GM12874 (cell line): Measurements from ENCODE around the gene EXT2.

Experiments used
- TF ChIP-seq, protein P1 (sequence below): IDR thresholded peaks from 2 replicates; pipeline ENCODE4 v1.5.1; 2011; ENCODE audit warnings: low read depth, mild to moderate bottlenecking, control low read depth, low read length, moderate library complexity; ENCODE audit not compliant: insufficient read depth

Gene EXT2

DNA sequence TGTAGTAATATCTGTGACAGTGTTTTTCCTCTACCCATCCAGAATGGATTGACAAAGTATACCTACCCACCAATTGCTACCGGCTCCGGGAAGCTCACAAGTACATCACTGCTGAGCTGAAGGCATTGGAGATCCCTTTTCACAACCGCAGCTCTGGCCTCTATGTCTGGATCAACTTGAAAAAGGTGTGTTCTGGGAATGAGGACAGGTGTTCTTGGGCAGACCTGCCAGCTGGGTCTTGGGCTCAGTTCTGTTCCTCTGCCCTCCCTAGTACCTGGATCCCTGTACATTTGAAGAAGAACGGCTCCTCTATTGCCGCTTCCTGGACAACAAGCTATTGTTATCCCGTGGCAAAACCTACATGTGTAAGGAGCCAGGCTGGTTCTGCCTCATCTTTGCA is 37.2 kb upstream of the EXT2 start:
- TF ChIP-seq, protein P1, sequence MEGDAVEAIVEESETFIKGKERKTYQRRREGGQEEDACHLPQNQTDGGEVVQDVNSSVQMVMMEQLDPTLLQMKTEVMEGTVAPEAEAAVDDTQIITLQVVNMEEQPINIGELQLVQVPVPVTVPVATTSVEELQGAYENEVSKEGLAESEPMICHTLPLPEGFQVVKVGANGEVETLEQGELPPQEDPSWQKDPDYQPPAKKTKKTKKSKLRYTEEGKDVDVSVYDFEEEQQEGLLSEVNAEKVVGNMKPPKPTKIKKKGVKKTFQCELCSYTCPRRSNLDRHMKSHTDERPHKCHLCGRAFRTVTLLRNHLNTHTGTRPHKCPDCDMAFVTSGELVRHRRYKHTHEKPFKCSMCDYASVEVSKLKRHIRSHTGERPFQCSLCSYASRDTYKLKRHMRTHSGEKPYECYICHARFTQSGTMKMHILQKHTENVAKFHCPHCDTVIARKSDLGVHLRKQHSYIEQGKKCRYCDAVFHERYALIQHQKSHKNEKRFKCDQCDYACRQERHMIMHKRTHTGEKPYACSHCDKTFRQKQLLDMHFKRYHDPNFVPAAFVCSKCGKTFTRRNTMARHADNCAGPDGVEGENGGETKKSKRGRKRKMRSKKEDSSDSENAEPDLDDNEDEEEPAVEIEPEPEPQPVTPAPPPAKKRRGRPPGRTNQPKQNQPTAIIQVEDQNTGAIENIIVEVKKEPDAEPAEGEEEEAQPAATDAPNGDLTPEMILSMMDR, result no peak

DNA sequence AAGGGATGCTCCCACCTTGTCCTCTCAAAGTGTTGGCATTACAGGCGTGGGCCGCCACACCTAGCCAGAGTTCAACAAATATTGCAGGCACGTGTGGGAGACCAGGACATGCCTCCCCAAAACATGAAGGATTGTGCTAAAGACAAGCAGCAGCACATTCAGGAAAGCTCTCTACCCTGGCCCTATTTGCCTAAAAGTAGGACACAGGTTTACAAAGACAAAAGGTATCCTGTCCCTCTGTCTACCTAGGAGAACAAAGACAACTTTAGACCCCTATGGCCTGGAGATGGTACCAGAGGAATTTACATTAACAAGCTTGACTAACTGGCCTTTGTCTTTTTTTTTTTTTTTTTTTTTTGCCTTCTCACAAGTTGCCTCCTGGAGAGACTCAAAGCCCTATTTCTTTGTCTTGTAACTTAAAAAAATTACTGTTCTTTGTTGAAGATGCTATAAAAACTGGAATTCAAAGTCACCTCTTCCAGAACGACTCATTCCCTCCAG is 30.3 kb upstream of the EXT2 start:
- TF ChIP-seq, protein P1, result no peak

DNA sequence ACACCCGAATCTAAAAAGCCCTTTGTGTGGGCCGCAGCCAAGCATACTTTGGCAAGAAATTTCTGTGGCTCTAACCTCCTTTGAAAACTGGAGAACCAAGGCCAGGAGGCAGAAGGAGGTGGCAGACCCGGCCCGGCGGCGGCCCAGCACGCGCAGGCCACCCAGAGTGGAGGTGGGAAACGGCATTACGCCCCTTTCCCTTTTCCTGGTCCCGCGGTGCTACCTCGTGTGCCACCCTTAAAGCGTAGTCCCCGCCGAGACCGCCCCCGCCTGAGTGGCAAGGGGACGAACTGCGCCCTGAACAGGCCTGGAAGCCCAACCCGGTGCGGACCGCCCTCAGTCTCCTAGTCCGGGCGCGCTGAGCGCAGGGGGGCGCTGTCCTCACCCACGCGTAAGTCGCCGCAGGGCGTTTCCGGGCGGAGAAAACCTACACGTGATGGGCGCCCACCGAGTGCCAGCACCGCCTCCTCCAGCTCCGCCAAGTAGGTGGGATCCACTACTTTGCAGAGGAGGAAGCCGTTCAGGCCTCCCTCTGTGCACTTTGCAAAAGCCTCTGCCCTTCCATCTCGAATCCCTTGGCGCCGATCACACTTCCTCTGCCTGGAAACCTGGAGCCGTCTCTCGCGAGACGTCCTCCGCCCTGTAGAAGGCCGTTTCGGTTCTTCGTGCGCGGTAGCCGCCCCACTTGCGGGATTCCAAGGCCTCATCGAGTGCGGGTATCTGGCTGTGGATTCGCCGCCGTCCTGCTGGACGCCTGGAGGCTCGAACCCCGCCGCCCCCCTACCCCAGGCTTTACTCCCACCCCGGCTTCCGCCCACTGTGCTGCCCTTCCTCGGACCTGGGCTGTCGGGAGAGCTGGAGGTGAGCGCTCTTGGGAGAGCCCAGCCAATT is 29.4 kb upstream of the EXT2 start, which contains the start of gene ACCS:
Gene ACCS, plus strand, starts transcription at position 430 of the 891 bp plus-strand sequence. CDS start 1,358 bp downstream, outside the sequence.
- TF ChIP-seq, protein P1, result peak; percentile 92

DNA sequence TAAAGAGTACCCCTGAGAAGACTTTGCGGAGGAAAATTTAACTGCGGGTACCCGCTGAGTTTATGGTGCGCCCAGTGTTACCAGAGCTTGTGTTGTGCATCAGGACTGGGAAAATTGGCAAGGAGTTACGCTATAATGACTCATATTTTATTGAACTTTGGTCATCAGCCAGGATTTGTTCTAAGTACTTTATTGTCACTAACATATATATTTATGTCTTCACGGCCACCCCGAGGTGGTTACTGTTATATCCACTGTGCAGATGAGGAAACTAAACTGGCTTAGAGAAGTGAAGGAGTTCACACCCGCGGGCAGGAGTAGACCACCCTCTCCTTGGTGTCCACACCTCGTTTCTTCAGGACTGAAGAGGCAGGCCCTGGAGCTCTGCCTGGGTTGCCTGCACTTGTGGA is 28.7 kb upstream of the EXT2 start:
- TF ChIP-seq, protein P1, result no peak

DNA sequence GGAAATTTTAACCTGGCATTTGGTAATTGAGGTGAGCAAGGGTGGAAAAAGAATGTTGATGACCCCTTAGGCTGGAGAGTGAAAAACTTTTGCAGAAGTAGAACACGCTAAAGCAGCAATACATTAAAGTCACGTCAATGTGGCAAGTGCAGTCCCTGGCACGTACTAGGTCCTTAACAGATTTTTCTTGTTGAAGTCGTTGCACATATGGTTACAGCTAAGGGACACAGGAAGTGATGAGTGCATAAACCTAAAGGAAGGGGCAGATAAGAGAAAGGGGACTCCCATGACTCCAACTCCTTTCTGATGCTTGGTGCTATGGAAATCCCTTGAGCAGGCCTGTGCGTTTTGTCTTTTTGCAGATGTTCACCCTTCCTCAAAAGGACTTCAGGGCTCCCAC is 28.2 kb upstream of the EXT2 start:
- TF ChIP-seq, protein P1, result no peak

DNA sequence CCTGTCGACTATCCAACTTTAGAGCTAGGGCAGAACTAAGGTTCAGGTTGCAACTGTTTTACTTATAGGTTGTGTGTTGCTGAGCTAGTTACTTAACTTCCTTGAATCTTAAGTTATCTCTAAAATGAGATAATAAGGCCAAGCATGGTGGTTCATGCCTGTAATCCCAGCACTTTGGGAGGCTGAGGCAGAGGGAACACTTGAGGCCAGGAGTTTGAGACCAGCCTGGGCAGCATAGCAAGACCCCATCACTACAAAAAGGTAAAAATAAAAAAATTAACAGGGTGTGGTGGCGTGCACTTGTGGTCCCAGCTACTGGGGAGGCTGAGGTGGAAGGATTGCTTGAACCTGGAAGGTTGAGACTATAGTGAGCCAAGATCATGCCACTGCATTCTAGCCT is 27.3 kb upstream of the EXT2 start:
- TF ChIP-seq, protein P1, result no peak

DNA sequence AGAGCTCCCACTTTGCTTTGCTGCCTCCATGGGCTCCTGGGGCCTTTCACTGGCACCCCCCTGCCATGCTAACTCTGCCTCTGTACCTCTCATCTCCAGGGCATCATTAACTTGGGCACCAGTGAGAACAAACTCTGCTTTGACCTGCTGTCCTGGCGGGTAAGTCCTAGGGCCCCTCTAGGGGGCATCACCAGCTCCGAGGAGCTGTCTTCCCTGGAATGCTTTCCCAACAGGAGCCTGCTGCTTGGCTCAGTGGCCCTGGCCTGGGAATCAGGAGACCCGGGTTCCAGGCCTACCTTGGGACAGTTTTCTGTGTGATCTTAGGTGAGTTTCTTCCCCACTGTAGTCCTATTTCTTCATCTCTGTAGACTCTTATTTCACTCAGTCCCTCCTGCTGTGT is 24.3 kb upstream of the EXT2 start:
- TF ChIP-seq, protein P1, result no peak
